ENCODE measurements around the gene MED31.
"Not testable (repeated sequence)": the region's sequence is repeated elsewhere in the genome, so short reads cannot be mapped to it uniquely, and the experiment has no call there.

MED31 gene

GRCh38 chr17:6611231-6611630 is 40.2 kb downstream of the MED31 start:
- no peak for DNase-seq

GRCh38 chr17:6610011-6610410 is 41.4 kb downstream of the MED31 start:
- DNase-seq, result no peak

GRCh38 chr17:6608321-6608720 is 43.1 kb downstream of the MED31 start:
- DNase-seq, result no peak

- no peak for DNase-seq
These were observed 46.3 kb downstream of the MED31 start for GRCh38 chr17:6605142-6605541.

GRCh38 chr17:6603744-6604325 is 47.6 kb downstream of the MED31 start:
- DNase-seq, result peak; percentile 65

GRCh38 chr17:6602141-6602540 is 49.3 kb downstream of the MED31 start:
- DNase-seq, result no peak

GRCh38 chr17:6599364-6599763 is 52.0 kb downstream of the MED31 start:
- no peak for DNase-seq

GRCh38 chr17:6597727-6598126 is 53.7 kb downstream of the MED31 start:
- no peak for DNase-seq

- no peak for DNase-seq
These were observed 54.5 kb downstream of the MED31 start for GRCh38 chr17:6596941-6597340.

GRCh38 chr17:6596511-6596910 is 54.9 kb downstream of the MED31 start:
- no peak for DNase-seq

GRCh38 chr17:6596081-6596480 is 55.3 kb downstream of the MED31 start:
- DNase-seq, result no peak

- not testable (repeated sequence) for DNase-seq
These were observed 58.0 kb downstream of the MED31 start for GRCh38 chr17:6593371-6593770.

Data from right hindlimb (tissue), 1 donor.